BJ (cell line): ENCODE results near the gene KRT82. TPM values are rescaled to one million over a fixed set of nuclear protein-coding genes. Genes with fewer than 3 reads are reported as not detected.
"Not testable (repeated sequence)": the region's sequence is repeated elsewhere in the genome, so short reads cannot be mapped to it uniquely, and the experiment has no call there.

Experiments
- CTCF ChIA-PET: fragments of 350-600 bp; formaldehyde crosslinking; extraction: SDS; loops from one replicate; lab custom pipeline; 2021; ENCODE audit warnings: antibody characterized with exemption, inconsistent platforms; lab: Yijun Ruan, JAX
- POLR2A ChIA-PET: fragments of 300-600 bp; sonication (Branson Sonifier 250); formaldehyde crosslinking; extraction: SDS; loops from one replicate; lab custom pipeline; 2021; ENCODE audit warnings: antibody characterized with exemption; lab: Charles Lee
- DNase-seq: peaks from one replicate; pipeline ENCODE4 v3.0.0-alpha.2; 2011; ENCODE audit warnings: low read depth
- H3K27me3 ChIP-seq: 2 replicates; pipeline ENCODE4 v1.6.0; 2011; ENCODE audit warnings: low read length; ENCODE audit not compliant: control insufficient read depth, insufficient read depth
- H3K36me3 ChIP-seq: 2 replicates; pipeline ENCODE4 v1.5.1; 2011; ENCODE audit warnings: low read length; ENCODE audit not compliant: control insufficient read depth, insufficient read depth
- H3K4me3 ChIP-seq: 2 replicates; pipeline ENCODE4 v1.5.1; 2011; ENCODE audit warnings: low read depth, mild to moderate bottlenecking, control low read depth, low read length
- CTCF ChIP-seq: IDR thresholded peaks from 2 replicates; pipeline ENCODE4 v1.5.1; 2011; ENCODE audit warnings: low read depth, mild to moderate bottlenecking, control low read depth, inconsistent platforms, low read length, moderate library complexity; ENCODE audit not compliant: insufficient read depth
- polyA minus RNA-seq: library from RNA; depleted of rRNA, polyadenylated mRNA; stranded (reverse); fragments of >200 nt; gene quantifications from 2 replicates; pipeline ENCODE4 v1.2.3, GENCODE V29; 2011; rRNA and poly(A)+ RNA removed
- polyA plus RNA-seq: library from polyadenylated mRNA; depleted of rRNA; stranded (reverse); fragments of >200 nt; gene quantifications from 2 replicates; pipeline ENCODE4 v1.2.3, GENCODE V29; 2011; rRNA removed

The KRT82 gene
- polyA plus RNA-seq (not detected in 2 replicates), polyA minus RNA-seq (not detected in 2 replicates)

- ChIA-PET CTCF (interaction anchor here (1.3 kb wide), 1 partner anchor 459 kb away, joined by 4 read pairs; no protein-coding TSS in a partner anchor), POLR2A (no interaction called here)
- no peak for DNase-seq
- Histone ChIP-seq H3K27me3 (peaks cover 8% of the 10 kb centered on the region), H3K36me3 (no peaks in the 10 kb centered on the region), H3K4me3 (no peak within 1 kb of the TSS)
- TF ChIP-seq CTCF = no peak
These were observed at the start of gene KRT82 for GRCh38 chr12:52405922-52406385. TSS of gene KRT82 (minus strand) at chr12:52406335. CDS start at chr12:52406277, 58 bp downstream.

DNA sequence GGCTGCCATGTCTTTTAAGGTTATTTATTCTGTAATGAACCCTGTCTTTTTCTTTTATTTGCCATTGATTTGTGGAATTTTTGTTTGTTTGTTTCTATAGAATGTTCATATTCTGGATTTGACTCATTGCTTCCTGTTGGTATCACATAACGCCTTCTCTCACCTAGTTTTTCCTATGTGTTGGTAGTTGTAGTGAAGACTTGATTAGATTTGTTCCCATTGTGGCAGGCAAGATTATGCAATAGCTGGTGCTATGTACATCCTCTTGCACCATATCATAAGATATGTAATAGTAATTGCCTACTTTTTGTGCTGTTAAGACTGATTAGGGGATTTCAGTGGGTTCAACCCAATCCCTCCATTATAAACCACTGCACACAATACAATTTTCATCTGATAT lies 49.7 kb upstream of the KRT82 start:
- Histone ChIP-seq H3K36me3 (no peaks in the 10 kb centered on the region), H3K4me3 (no peak overlapping the region), H3K27me3 (no peaks in the 10 kb centered on the region)
- TF ChIP-seq CTCF = no peak
- DNase-seq = no peak
- POLR2A ChIA-PET = no interaction called here
- CTCF ChIA-PET = interaction anchor here (0.7 kb wide), 1 partner anchor 180 kb away, joined by 3 read pairs; no protein-coding TSS in a partner anchor

- ChIA-PET POLR2A (no interaction called here), CTCF (no interaction called here)
- Histone ChIP-seq H3K36me3 (no peaks in the 10 kb centered on the region), H3K27me3 (no peaks in the 10 kb centered on the region), H3K4me3 (no peak overlapping the region)
- no peak for DNase-seq
- no peak for TF ChIP-seq CTCF
These were observed 48.5 kb upstream of the KRT82 start for GRCh38 chr12:52454411-52455201.

- DNase-seq = no peak
- Histone ChIP-seq H3K4me3 (no peak within 1 kb of the TSS), H3K36me3 (no peaks in the 10 kb centered on the region), H3K27me3 (peaks cover 3% of the 10 kb centered on the region; the same call in 1 of the 2 replicates)
- ChIA-PET POLR2A (interaction anchor here (0.6 kb wide), 1 partner anchor 13 kb away, joined by 4 read pairs; no protein-coding TSS in a partner anchor), CTCF (interaction anchor here (1.4 kb wide), 1 partner anchor 8 kb away, joined by 4 read pairs; no protein-coding TSS in a partner anchor)
- no peak for TF ChIP-seq CTCF
These were observed 46.0 kb upstream of the KRT82 start, which contains the start of gene KRT6B for GRCh38 chr12:52452101-52452500. TSS of gene KRT6B (minus strand) at chr12:52452146. CDS start at chr12:52452078, 68 bp downstream.

DNA sequence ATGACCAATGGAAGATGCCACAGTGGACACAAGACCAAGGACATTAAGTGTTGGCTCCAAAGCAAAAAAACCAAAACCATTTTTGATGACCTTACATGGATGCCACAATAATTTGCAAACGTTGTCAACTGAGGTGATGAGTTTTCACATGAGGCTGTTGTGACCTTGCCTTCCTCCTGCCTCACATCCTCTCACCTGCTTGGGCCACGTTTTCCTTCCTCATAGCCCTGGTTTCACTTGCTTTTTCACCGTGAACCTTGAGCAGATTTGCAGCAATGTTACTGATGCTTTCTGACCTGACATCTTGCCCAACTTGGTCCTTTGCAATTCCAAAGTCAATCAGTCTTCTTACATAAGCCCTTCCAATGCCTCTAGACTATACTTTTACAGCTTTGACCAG lies 42.1 kb upstream of the KRT82 start:
- no peak overlapping the region for H3K4me3 ChIP-seq
- no peaks in the 10 kb centered on the region for H3K36me3 ChIP-seq
- ChIA-PET POLR2A (no interaction called here), CTCF (no interaction called here)
- no peak for DNase-seq
- TF ChIP-seq CTCF = no peak
- peaks cover 3% of the 10 kb centered on the region; the same call in 1 of the 2 replicates for H3K27me3 ChIP-seq

DNA sequence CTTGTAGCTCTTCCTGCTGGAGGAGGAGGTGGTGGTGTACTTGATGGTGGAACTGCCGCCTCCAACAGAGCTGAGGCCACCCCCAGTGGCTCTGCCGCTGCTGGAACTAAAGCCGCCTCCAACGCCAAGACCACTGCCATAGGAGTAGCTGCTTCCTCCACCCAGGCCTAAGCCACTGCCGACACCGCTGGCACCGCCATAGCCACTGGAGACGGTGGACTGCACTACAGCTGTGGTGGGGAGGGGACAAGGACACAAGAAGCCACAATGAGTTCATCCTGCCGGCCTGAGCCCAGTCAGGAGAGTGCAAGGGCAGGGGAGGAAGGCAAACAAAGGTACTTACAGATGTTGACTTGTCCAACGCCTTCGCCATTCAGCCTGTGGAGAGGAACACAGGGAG lies 41.1 kb upstream of the KRT82 start:
- POLR2A ChIA-PET, H3K36me3 ChIP-seq, H3K4me3 ChIP-seq, DNase-seq, H3K27me3 ChIP-seq, CTCF ChIA-PET: not testable (repeated sequence)
